GM10248 (cell line): ENCODE results near the gene MMUT.
"Not testable (repeated sequence)": the region's sequence is repeated elsewhere in the genome, so short reads cannot be mapped to it uniquely, and the experiment has no call there.

Experiments used
- CTCF ChIA-PET: fragments of 300-600 bp; sonication (Branson Sonifier 250); formaldehyde crosslinking; extraction: SDS; loops from one replicate; lab custom pipeline; 2021; ENCODE audit warnings: antibody characterized with exemption; lab: Yijun Ruan, JAX
- POLR2A ChIA-PET: fragments of 350-650 bp; sonication (Branson Sonifier 250); formaldehyde crosslinking; extraction: SDS; loops from one replicate; lab custom pipeline; 2020; ENCODE audit warnings: antibody characterized with exemption; lab: Yijun Ruan, JAX
- DNase-seq: peaks from one replicate; pipeline ENCODE4 v3.0.0; 2012; ENCODE audit errors: extremely low spot score
- CTCF ChIP-seq: IDR thresholded peaks from 2 replicates; pipeline ENCODE4 v1.5.1; 2012; ENCODE audit warnings: mild to moderate bottlenecking, low read depth; ENCODE audit errors: extremely low read depth, missing control alignments, control extremely low read depth

The MMUT gene

DNA sequence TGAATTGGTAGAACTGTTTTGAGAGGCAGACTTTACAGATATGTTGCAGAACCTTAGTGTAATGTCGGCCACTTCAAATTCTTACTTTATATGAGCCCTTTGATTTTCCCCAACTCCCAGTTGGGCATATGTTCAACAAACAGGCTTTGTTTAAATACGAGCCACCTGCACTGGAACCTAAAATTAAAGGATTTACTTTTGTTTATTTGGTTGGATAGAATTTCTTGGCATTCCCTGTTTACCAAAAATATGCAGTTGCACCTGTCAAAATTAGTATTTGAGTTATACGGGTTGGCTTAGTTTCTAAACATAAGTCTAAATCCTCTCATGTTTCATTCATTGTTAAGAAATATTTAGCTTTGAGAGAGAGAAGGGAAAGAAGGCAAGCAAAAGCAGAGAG, 34.3 kb upstream of the MMUT start:
- ChIA-PET CTCF (no interaction called here), POLR2A (no interaction called here)
- no peak for DNase-seq
- TF ChIP-seq CTCF: no peak

DNA sequence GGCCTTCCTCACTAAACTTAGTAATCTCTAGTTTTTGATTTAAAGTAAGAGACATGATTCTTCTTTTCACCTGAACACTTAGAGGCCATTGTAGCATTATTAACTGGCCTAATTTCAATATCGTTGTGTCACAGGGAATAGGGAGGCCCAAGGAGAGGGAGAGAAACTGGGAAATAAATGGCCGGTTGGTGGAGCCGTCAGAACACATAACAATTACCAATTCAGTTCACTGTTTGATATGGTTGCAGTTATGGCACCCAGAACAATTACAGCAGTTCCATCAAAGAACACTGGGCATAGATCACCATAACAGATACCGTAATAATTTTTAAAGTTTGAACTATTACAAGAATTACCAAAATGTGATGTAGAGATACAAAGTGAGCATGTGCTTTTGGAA, 27.6 kb upstream of the MMUT start:
- TF ChIP-seq CTCF: no peak
- CTCF ChIA-PET: interaction anchor here (1.4 to 1.6 kb wide), 3 partner anchors 12 to 116 kb away, joined by 3 to 6 read pairs (median 4); no protein-coding TSS in a partner anchor
- POLR2A ChIA-PET: no interaction called here
- no peak for DNase-seq

DNA sequence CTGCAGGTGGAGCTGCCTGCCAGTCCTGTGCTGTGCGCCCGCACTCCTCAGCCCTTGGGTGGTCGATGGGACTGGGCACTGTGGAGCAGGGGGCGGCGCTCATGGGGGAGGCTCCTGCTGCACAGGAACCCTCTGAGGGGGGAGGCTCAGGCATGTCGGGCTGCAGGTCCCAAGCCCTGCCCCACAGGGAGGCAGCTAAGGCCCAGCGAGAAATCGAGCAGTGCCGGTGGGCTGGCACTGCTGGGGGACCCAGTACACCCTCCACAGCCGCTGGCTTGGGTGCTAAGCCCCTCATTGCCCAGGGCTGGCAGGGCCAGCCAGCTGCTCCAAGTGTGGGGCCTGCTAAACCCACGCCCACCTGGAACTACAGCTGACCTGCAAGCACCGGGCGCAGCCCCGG, 20.3 kb upstream of the MMUT start:
- DNase-seq, POLR2A ChIA-PET, CTCF ChIA-PET: not testable (repeated sequence)

- CTCF ChIA-PET, DNase-seq, POLR2A ChIA-PET: not testable (repeated sequence)
Observed at GRCh38 chr6:49481846-49482245, 18.8 kb upstream of the MMUT start.

DNA sequence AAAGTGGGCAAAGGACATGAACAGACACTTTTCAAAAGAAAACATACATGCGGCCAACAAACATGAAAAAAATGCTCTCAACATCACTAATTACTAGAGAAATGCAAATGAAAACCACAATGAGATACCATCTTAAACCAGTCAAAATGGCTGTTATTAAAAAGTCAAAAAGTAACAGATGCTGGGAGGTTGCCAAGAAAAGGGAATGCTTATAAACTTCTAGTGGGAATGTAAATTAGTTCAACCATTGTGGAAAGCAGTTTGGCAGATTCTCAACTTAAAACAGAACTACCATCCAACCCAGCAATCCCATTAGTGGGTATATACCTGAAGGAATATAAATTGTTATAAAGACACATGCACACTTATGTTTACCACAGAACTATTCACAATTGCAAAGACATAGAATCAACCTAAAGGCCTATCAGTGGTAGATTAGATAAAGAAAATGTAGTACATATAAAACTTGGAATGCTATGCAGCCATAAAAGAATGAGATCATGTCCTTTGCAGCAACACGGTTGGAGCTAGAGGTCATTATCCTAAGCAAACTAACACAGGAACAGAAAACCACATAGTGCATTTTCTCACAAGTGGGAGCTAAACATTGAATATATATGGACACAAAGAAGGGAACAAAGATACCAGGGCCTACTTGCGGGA, 16.4 kb upstream of the MMUT start:
- CTCF ChIA-PET: interaction anchor here (1.5 to 1.6 kb wide), 2 partner anchors 10 to 24 kb away, joined by 3 to 4 read pairs; no protein-coding TSS in a partner anchor
- POLR2A ChIA-PET: no interaction called here
- no peak for TF ChIP-seq CTCF
- no peak for DNase-seq

DNA sequence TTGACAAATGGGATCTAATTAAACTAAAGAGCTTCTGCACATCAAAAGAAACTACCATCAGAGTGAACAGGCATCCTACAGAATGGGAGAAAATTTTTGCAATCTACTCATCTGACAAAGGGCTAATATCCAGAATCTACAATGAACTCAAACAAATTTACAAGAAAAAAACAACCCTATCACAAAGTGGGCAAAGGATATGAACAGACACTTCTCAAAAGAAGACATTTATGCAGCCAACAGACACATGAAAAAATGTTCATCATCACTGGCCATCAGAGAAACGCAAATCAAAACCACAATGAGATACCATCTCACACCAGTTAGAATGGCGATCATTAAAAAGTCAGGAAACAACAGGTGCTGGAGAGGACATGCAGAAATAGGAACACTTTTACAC, 13.5 kb upstream of the MMUT start:
- POLR2A ChIA-PET, DNase-seq, CTCF ChIA-PET: not testable (repeated sequence)

GRCh38 chr6:49468042-49468441, 5.0 kb upstream of the MMUT start:
- CTCF ChIA-PET: interaction anchor here (0.8 to 1.5 kb wide), 2 partner anchors 10 kb away, joined by 3 to 4 read pairs; no protein-coding TSS in a partner anchor
- DNase-seq: no peak
- POLR2A ChIA-PET: no interaction called here
- TF ChIP-seq CTCF: no peak

DNA sequence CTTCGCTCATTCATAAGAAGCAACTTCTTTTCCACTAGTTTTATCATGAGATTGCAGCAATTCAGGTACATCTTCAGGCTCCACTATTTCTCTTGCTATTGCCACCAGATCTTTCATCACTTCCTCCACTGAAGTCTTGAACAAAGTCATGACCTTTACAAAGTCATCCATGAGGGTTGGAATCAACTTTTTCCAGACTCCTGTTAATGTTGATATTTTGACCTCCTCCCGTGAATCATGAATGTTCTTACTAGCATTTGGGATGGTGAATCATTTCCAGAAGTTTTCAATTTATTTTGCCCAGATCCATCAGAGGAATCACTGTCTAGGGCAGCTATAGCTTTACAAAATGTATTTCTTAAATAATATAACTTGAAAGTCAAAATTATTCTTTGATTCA, 1.6 kb upstream of the MMUT start:
- ChIA-PET POLR2A (no interaction called here), CTCF (interaction anchor here (1.1 to 2.0 kb wide), 2 partner anchors 10 to 20 kb away, joined by 4 to 5 read pairs; no protein-coding TSS in a partner anchor)
- TF ChIP-seq CTCF: no peak
- no peak for DNase-seq
